Colonic mucosa (tissue), 4 donors: ENCODE data around the gene ZBTB8A. TPM values are rescaled to one million over a fixed set of nuclear protein-coding genes. Genes with fewer than 3 reads are reported as not detected.

ENCODE experiments used
- DNase-seq: peaks from one replicate; pipeline ENCODE4 v3.0.0-alpha.2; 2020
- H3K27ac ChIP-seq: fragments of 200-600 bp; one replicate; pipeline ENCODE4 v1.8.0; 2021
- H3K27me3 ChIP-seq: fragments of 200-600 bp; one replicate; pipeline ENCODE4 v1.8.0; 2021
- H3K36me3 ChIP-seq: fragments of 200-600 bp; one replicate; pipeline ENCODE4 v1.8.0; 2021
- H3K4me1 ChIP-seq: fragments of 200-600 bp; one replicate; pipeline ENCODE4 v1.8.0; 2021; ENCODE audit warnings: mild to moderate bottlenecking
- H3K4me3 ChIP-seq: fragments of 200-600 bp; one replicate; pipeline ENCODE4 v1.8.0; 2021
- H3K9ac ChIP-seq, 2 donors: one replicate each; pipeline ENCODE4 v1.7.0; 2013; ENCODE audit warnings: control low read depth in 2 of 2, low read depth in 2 of 2, low read length in 2 of 2
- H3K9me3 ChIP-seq: fragments of 200-600 bp; one replicate; pipeline ENCODE4 v1.8.0; 2021
- CTCF ChIP-seq: fragments of 200-600 bp; IDR thresholded peaks from one replicate; pipeline ENCODE4 v1.8.0; 2022; ENCODE audit warnings: antibody characterized with exemption, mild to moderate bottlenecking
- intact Hi-C: fragments of 100-400 bp; cut with DNase I; formaldehyde crosslinking; loops from one replicate; pipeline ENCODE4 v1.14.1; 2022
- total RNA-seq, 2 donors: library from RNA; stranded (reverse); fragmentation: NEBNext Ultra II Directional in 1 of 2; extraction: Animal tissue kit (Norgen Biotek cat#: 25700) in 1 of 2; gene quantifications; one replicate each; pipeline ENCODE4 v1.2.1, GENCODE V29; 2021
- donor health status: healthy.
- donor health status: DM: no; HTN: no; CAD: no.
- donor health status: DM: no; HTN: no; CAD: no.

The ZBTB8A gene
- total RNA-seq, 2 donors from 2014 or later, result 6.5 to 7.1 TPM

- no peak overlapping the region for H3K27ac ChIP-seq
- H3K9ac ChIP-seq, result no peak overlapping the region
- H3K27me3 ChIP-seq, result no peaks in the 10 kb centered on the region
- no peak for TF ChIP-seq CTCF
- no peak overlapping the region for H3K4me3 ChIP-seq
- H3K36me3 ChIP-seq, result no peaks in the 10 kb centered on the region
- no peak for DNase-seq
- H3K4me1 ChIP-seq, result no peaks in the 10 kb centered on the region
- intact Hi-C loops, result no loop called here
- H3K9me3 ChIP-seq, result no peaks in the 10 kb centered on the region
Observed at GRCh38 chr1:32507021-32507420, 32.2 kb upstream of the ZBTB8A start.

GRCh38 chr1:32508761-32509160 lies 30.5 kb upstream of the ZBTB8A start:
- H3K27me3 ChIP-seq, result no peaks in the 10 kb centered on the region
- H3K27ac ChIP-seq, result no peak overlapping the region
- intact Hi-C loops, result no loop called here
- TF ChIP-seq CTCF, result no peak
- H3K4me3 ChIP-seq, result no peak overlapping the region
- H3K4me1 ChIP-seq, result no peaks in the 10 kb centered on the region
- H3K9me3 ChIP-seq, result no peaks in the 10 kb centered on the region
- H3K9ac ChIP-seq, result no peak overlapping the region
- no peak for DNase-seq
- no peaks in the 10 kb centered on the region for H3K36me3 ChIP-seq

GRCh38 chr1:32509939-32510338 lies 29.3 kb upstream of the ZBTB8A start:
- H3K27ac ChIP-seq, result no peak overlapping the region
- H3K9ac ChIP-seq, result no peak overlapping the region
- no peaks in the 10 kb centered on the region for H3K27me3 ChIP-seq
- no peak for TF ChIP-seq CTCF
- no peaks in the 10 kb centered on the region for H3K4me1 ChIP-seq
- H3K4me3 ChIP-seq, result no peak overlapping the region
- no peak for DNase-seq
- no peaks in the 10 kb centered on the region for H3K36me3 ChIP-seq
- H3K9me3 ChIP-seq, result no peaks in the 10 kb centered on the region
- intact Hi-C loops, result no loop called here

- intact Hi-C loops, result no loop called here
- DNase-seq, result no peak
Observed at GRCh38 chr1:32516402-32516801, 22.8 kb upstream of the ZBTB8A start.

GRCh38 chr1:32518976-32519375 lies 20.3 kb upstream of the ZBTB8A start:
- Histone ChIP-seq H3K4me1 (no peaks in the 10 kb centered on the region), H3K36me3 (no peaks in the 10 kb centered on the region), H3K9me3 (no peaks in the 10 kb centered on the region), H3K27ac (no peak overlapping the region), H3K4me3 (no peak overlapping the region), H3K9ac (no peak overlapping the region), H3K27me3 (no peaks in the 10 kb centered on the region)
- intact Hi-C loops, result no loop called here
- no peak for DNase-seq
- no peak for TF ChIP-seq CTCF

More at GRCh38 chr1:32516402-32516801, 22.8 kb upstream of the ZBTB8A start:
- no peaks in the 10 kb centered on the region for H3K27me3 ChIP-seq
- H3K27ac ChIP-seq, result no peak overlapping the region
- no peaks in the 10 kb centered on the region for H3K4me1 ChIP-seq
- no peak for TF ChIP-seq CTCF
- H3K9me3 ChIP-seq, result no peaks in the 10 kb centered on the region
- no peak overlapping the region for H3K9ac ChIP-seq
- H3K36me3 ChIP-seq, result no peaks in the 10 kb centered on the region
- no peak overlapping the region for H3K4me3 ChIP-seq

GRCh38 chr1:32521165-32521564 lies 18.1 kb upstream of the ZBTB8A start:
- intact Hi-C loops, result no loop called here
- H3K27ac ChIP-seq, result no peak overlapping the region
- no peaks in the 10 kb centered on the region for H3K9me3 ChIP-seq
- no peak for DNase-seq
- no peaks in the 10 kb centered on the region for H3K27me3 ChIP-seq
- no peak overlapping the region for H3K9ac ChIP-seq
- TF ChIP-seq CTCF, result no peak
- no peak overlapping the region for H3K4me3 ChIP-seq
- no peaks in the 10 kb centered on the region for H3K4me1 ChIP-seq
- H3K36me3 ChIP-seq, result no peaks in the 10 kb centered on the region
